Kidney capillary endothelial cell (primary cell): ENCODE measurements around the gene CNTN4.

Source experiments
- DNase-seq: peaks from one replicate; pipeline ENCODE4 v3.0.0-alpha.2; 2018; ENCODE audit warnings: low spot score

The CNTN4 gene

GRCh38 chr3:2861120-2861519, 762.5 kb downstream of the CNTN4 start:
- no peak for DNase-seq

- no peak for DNase-seq
Observed at GRCh38 chr3:2861920-2862319, 763.3 kb downstream of the CNTN4 start.

GRCh38 chr3:2862366-2862765, 763.7 kb downstream of the CNTN4 start:
- no peak for DNase-seq

GRCh38 chr3:2863127-2863526, 764.5 kb downstream of the CNTN4 start:
- no peak for DNase-seq

GRCh38 chr3:2869905-2870304, 771.2 kb downstream of the CNTN4 start:
- no peak for DNase-seq

GRCh38 chr3:2870724-2871333, 772.2 kb downstream of the CNTN4 start:
- no peak for DNase-seq

- DNase-seq, result no peak
Observed at GRCh38 chr3:2872884-2873283, 774.2 kb downstream of the CNTN4 start.

- DNase-seq, result no peak
Observed at GRCh38 chr3:2873986-2874385, 775.3 kb downstream of the CNTN4 start.

- no peak for DNase-seq
Observed at GRCh38 chr3:2875699-2876098, 777.0 kb downstream of the CNTN4 start.

- no peak for DNase-seq
Observed at GRCh38 chr3:2876362-2876761, 777.7 kb downstream of the CNTN4 start.

GRCh38 chr3:2879023-2879422, 780.4 kb downstream of the CNTN4 start:
- no peak for DNase-seq

GRCh38 chr3:2879587-2879986, 780.9 kb downstream of the CNTN4 start:
- no peak for DNase-seq

- DNase-seq, result no peak
Observed at GRCh38 chr3:2880218-2880756, 781.6 kb downstream of the CNTN4 start.

GRCh38 chr3:2883283-2883682, 784.6 kb downstream of the CNTN4 start:
- DNase-seq, result no peak

- DNase-seq, result no peak
Observed at GRCh38 chr3:2888592-2888991, 789.9 kb downstream of the CNTN4 start.

- DNase-seq, result no peak
Observed at GRCh38 chr3:2889736-2890135, 791.1 kb downstream of the CNTN4 start.

GRCh38 chr3:2896308-2896939, 797.8 kb downstream of the CNTN4 start:
- no peak for DNase-seq

- no peak for DNase-seq
Observed at GRCh38 chr3:2897821-2898220, 799.2 kb downstream of the CNTN4 start.

GRCh38 chr3:2898591-2899353, 800.1 kb downstream of the CNTN4 start:
- DNase-seq, result no peak

GRCh38 chr3:2904054-2904453, 805.4 kb downstream of the CNTN4 start:
- no peak for DNase-seq

GRCh38 chr3:2908693-2909351, 810.2 kb downstream of the CNTN4 start:
- no peak for DNase-seq

GRCh38 chr3:2910997-2911396, 812.3 kb downstream of the CNTN4 start:
- DNase-seq, result no peak

GRCh38 chr3:2915826-2916225, 817.2 kb downstream of the CNTN4 start:
- no peak for DNase-seq
